ENCODE data around the gene SLC2A5.
"Not testable (repeated sequence)": the region's sequence is repeated elsewhere in the genome, so short reads cannot be mapped to it uniquely, and the experiment has no call there.

DNA sequence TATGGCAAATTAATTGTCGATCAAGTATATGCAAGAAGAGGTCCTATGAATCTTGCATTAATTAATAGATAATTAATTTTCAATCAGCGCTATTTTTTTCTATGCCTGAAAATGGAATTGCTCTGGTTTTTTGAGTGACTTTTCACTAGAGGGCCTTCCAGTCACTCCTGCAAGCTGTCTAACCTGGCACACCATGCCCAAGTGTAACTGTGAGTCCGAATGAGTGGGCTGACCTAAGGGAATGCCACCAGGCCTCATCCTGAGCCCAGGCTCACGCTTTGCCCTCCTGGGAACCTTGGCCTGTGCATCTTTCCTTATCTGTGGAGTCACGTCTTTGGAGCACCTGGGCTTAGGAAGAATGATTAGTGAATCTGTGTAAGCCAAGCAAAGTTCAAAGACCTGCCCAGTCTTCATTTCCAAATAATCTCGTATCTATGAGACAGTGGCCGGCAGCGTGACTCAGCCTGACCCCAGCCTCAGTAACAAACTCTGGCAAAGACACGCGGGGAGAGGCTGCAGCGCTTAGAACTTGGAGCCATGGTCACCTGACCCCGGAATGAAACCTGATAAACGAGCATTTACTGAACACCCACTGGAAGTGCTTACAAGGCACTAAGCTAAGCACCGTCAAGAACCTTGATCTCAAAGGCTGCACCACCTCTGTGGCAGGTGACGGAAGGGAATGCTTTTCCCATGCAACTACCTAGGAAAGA, 47.3 kb downstream of the SLC2A5 start:
- TF ChIP-seq, protein P1, sequence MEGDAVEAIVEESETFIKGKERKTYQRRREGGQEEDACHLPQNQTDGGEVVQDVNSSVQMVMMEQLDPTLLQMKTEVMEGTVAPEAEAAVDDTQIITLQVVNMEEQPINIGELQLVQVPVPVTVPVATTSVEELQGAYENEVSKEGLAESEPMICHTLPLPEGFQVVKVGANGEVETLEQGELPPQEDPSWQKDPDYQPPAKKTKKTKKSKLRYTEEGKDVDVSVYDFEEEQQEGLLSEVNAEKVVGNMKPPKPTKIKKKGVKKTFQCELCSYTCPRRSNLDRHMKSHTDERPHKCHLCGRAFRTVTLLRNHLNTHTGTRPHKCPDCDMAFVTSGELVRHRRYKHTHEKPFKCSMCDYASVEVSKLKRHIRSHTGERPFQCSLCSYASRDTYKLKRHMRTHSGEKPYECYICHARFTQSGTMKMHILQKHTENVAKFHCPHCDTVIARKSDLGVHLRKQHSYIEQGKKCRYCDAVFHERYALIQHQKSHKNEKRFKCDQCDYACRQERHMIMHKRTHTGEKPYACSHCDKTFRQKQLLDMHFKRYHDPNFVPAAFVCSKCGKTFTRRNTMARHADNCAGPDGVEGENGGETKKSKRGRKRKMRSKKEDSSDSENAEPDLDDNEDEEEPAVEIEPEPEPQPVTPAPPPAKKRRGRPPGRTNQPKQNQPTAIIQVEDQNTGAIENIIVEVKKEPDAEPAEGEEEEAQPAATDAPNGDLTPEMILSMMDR (IDR thresholded peaks at IDR 0.05), result not testable (repeated sequence)
- TF ChIP-seq POLR2A (IDR thresholded peaks at IDR 0.05), result not testable (repeated sequence)

Measured in Peyer's patch (tissue), 4 donors.